WTC11 (cell line): Measurements from ENCODE around the gene TUBA4B. TPM values are rescaled to one million over a fixed set of nuclear protein-coding genes. Genes with fewer than 3 reads are reported as not detected.

Experiments used
- ATAC-seq: fragments of 200-7000 bp; cut with Tn5 transposase; 2 replicates; pipeline ENCODE4 v1.10.0; 2021; ENCODE audit warnings: mild to moderate bottlenecking, moderate library complexity
- CTCF ChIA-PET: fragments of 300-600 bp; sonication (Branson Sonifier 250); formaldehyde crosslinking; loops from one replicate; lab custom pipeline; 2021; ENCODE audit warnings: antibody characterized with exemption; lab: Charles Lee
- POLR2A ChIA-PET: fragments of 350-600 bp; sonication (Branson Sonifier 250); formaldehyde crosslinking; loops from one replicate; lab custom pipeline; 2021; ENCODE audit warnings: antibody characterized with exemption; lab: Charles Lee
- DNase-seq: peaks from one replicate; pipeline ENCODE4 v3.0.0; 2021; ENCODE audit warnings: low spot score
- H3K27ac Mint-ChIP-seq: 2 replicates; pipeline ENCODE4 v1.8.0; 2021; ENCODE audit warnings: mixed read lengths
- H3K27me3 Mint-ChIP-seq: 2 replicates; pipeline ENCODE4 v1.8.0; 2021; ENCODE audit warnings: low read depth, mild to moderate bottlenecking, moderate library complexity, mixed read lengths
- H3K36me3 Mint-ChIP-seq: 2 replicates; pipeline ENCODE4 v1.8.0; 2021; ENCODE audit warnings: mixed read lengths
- H3K4me1 Mint-ChIP-seq: 2 replicates; pipeline ENCODE4 v1.8.0; 2022; ENCODE audit warnings: mixed read lengths
- H3K4me3 Mint-ChIP-seq: 2 replicates; pipeline ENCODE4 v1.8.0; 2021; ENCODE audit warnings: mild to moderate bottlenecking, moderate library complexity, mixed read lengths
- H3K9me3 Mint-ChIP-seq: 2 replicates; pipeline ENCODE4 v1.8.0; 2021; ENCODE audit warnings: mixed read lengths
- AR ChIP-seq: fragments of 250-450 bp; sonication (Bioruptor Pico); IDR thresholded peaks from 2 replicates; pipeline ENCODE4 v1.9.0; 2021; ENCODE audit warnings: mild to moderate bottlenecking
- ARID4B ChIP-seq: sonication (generic); formaldehyde crosslinking; IDR thresholded peaks from 2 replicates; pipeline ENCODE4 v1.8.0; 2023; ENCODE audit warnings: missing genetic modification reagents, mild to moderate bottlenecking, borderline replicate concordance
- CREB1 ChIP-seq: sonication (generic); formaldehyde crosslinking; IDR thresholded peaks from 2 replicates; pipeline ENCODE4 v1.8.0; 2023; ENCODE audit warnings: mild to moderate bottlenecking, missing genetic modification reagents
- CTCF ChIP-seq: fragments of 200-600 bp; IDR thresholded peaks from 2 replicates; pipeline ENCODE4 v1.8.0; 2022; ENCODE audit warnings: antibody characterized with exemption
- EMX1 ChIP-seq: fragments of 250-450 bp; sonication (Bioruptor Pico); IDR thresholded peaks from 2 replicates; pipeline ENCODE4 v1.8.0; 2021; ENCODE audit warnings: mild to moderate bottlenecking
- ETV6 ChIP-seq: sonication (generic); formaldehyde crosslinking; IDR thresholded peaks from 2 replicates; pipeline ENCODE4 v1.8.1; 2022; ENCODE audit warnings: mild to moderate bottlenecking, missing genetic modification reagents
- GTF2I ChIP-seq: fragments of 250-450 bp; sonication (Bioruptor Pico); conservative IDR thresholded peaks from 2 replicates; pipeline ENCODE4 v1.4.0; 2021; ENCODE audit warnings: mild to moderate bottlenecking
- NFYB ChIP-seq: sonication (generic); formaldehyde crosslinking; conservative IDR thresholded peaks from 2 replicates; pipeline ENCODE4 v1.8.0; 2022; ENCODE audit warnings: low read depth, missing genetic modification reagents
- NR3C1 ChIP-seq: sonication (generic); formaldehyde crosslinking; conservative IDR thresholded peaks from 2 replicates; pipeline ENCODE4 v1.8.1; 2023; ENCODE audit warnings: low read depth, mild to moderate bottlenecking, missing genetic modification reagents
- RORB ChIP-seq: fragments of 250-450 bp; sonication (Bioruptor Pico); IDR thresholded peaks from 2 replicates; pipeline ENCODE4 v1.9.0; 2021; ENCODE audit warnings: mild to moderate bottlenecking
- SMAD3 ChIP-seq: sonication (generic); formaldehyde crosslinking; IDR thresholded peaks from 2 replicates; pipeline ENCODE4 v1.8.0; 2022; ENCODE audit warnings: missing genetic modification reagents, mild to moderate bottlenecking, borderline replicate concordance
- TP53 ChIP-seq: sonication (generic); formaldehyde crosslinking; IDR thresholded peaks from 2 replicates; pipeline ENCODE4 v1.8.1; 2023; ENCODE audit warnings: mild to moderate bottlenecking, missing genetic modification reagents
- ZBTB21 ChIP-seq: sonication (generic); formaldehyde crosslinking; IDR thresholded peaks from 2 replicates; pipeline ENCODE4 v1.8.1; 2023; ENCODE audit warnings: mild to moderate bottlenecking, missing genetic modification reagents, borderline replicate concordance
- ZNF317 ChIP-seq: sonication (generic); formaldehyde crosslinking; IDR thresholded peaks from 2 replicates; pipeline ENCODE4 v1.8.1; 2023; ENCODE audit warnings: low read depth, mild to moderate bottlenecking, moderate library complexity, missing genetic modification reagents, borderline replicate concordance
- ZNF423 ChIP-seq: fragments of 250-450 bp; sonication (Bioruptor Pico); IDR thresholded peaks from 2 replicates; pipeline ENCODE4 v2.1.2; 2022; ENCODE audit warnings: mild to moderate bottlenecking, moderate library complexity
- ZNF512 ChIP-seq: sonication (generic); formaldehyde crosslinking; IDR thresholded peaks from 2 replicates; pipeline ENCODE4 v1.8.1; 2022; ENCODE audit warnings: missing genetic modification reagents, borderline replicate concordance
- total RNA-seq: library from RNA; stranded (reverse); gene quantifications from 3 replicates; pipeline ENCODE4 v1.2.3, GENCODE V29; 2021
- TF ChIP-seq, protein P1 (sequence below): sonication (generic); formaldehyde crosslinking; IDR thresholded peaks from 2 replicates; pipeline ENCODE4 v1.8.1; 2022; ENCODE audit warnings: low read depth, missing genetic modification reagents, borderline replicate concordance
- TF ChIP-seq, protein P2 (sequence below): fragments of 250-450 bp; sonication (Bioruptor Pico); IDR thresholded peaks from 2 replicates; pipeline ENCODE4 v1.9.0; 2021; ENCODE audit warnings: mild to moderate bottlenecking, borderline replicate concordance

Gene TUBA4B
- total RNA-seq, 1 experiment from 2014 or later: 0.20 TPM

GRCh38 chr2:219289537-219290361 lies 36.7 kb downstream of the TUBA4B start (continued):
- TF ChIP-seq, protein P1, sequence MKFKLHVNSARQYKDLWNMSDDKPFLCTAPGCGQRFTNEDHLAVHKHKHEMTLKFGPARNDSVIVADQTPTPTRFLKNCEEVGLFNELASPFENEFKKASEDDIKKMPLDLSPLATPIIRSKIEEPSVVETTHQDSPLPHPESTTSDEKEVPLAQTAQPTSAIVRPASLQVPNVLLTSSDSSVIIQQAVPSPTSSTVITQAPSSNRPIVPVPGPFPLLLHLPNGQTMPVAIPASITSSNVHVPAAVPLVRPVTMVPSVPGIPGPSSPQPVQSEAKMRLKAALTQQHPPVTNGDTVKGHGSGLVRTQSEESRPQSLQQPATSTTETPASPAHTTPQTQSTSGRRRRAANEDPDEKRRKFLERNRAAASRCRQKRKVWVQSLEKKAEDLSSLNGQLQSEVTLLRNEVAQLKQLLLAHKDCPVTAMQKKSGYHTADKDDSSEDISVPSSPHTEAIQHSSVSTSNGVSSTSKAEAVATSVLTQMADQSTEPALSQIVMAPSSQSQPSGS (CRISPR knock-in tag): no peak
- TF ChIP-seq CREB1: no peak
- no peak for TF ChIP-seq ZNF512
- TF ChIP-seq NR3C1 (CRISPR knock-in tag): no peak
- no peak for TF ChIP-seq SMAD3
- no peak for TF ChIP-seq ZNF317 (CRISPR knock-in tag)
- TF ChIP-seq RORB (CRISPR knock-in tag): no peak
- TF ChIP-seq TP53: no peak
- TF ChIP-seq AR (CRISPR knock-in tag): no peak
- TF ChIP-seq ZBTB21 (CRISPR knock-in tag): no peak
- TF ChIP-seq EMX1 (CRISPR knock-in tag): no peak
- TF ChIP-seq NFYB (CRISPR knock-in tag): no peak

DNA sequence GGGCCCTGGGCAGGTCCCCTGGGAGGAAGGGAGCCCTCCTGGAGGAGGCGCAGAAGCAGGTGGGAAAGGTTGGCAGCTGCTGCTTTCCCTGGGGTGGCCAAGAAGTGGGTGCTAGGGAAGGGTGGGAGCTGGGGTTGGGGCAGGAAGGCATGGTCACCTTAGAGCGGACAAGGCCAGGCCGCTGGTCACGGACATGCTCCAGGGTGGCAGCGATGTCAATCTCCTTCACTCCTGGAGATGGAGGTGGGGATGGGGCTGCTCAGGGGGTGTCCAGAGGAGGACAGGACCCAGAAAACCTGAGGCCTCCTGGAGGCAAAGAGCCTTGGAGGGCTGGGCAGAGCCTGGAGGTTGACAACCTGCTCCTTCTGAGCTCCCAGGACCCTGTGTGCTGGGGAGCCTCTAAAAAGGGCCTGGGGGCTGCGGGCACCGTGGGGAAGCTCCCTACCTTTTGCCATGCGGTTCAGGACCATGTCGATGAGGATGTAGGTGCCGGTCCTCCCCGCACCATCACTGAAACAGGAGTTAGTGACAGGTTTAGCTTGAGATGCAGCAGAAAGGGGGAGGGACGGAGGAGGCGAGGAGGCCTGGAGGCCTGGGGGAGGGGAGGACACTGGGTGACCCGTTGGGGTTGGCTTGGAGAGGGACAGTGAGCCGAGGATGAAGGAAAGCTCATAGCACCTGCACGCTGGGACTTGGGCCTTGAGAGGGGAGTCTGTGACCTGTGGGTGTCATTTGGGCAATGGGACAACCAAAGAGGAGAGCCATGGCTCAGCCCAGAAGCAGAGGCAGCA lies 37.5 kb downstream of the TUBA4B start:
- POLR2A ChIA-PET: interaction anchor here (1.1 kb wide), 1 partner anchor 73 kb away, joined by 3 read pairs; no protein-coding TSS in a partner anchor
- CTCF ChIA-PET: no interaction called here
- Mint-ChIP-seq H3K27ac (no peak overlapping the region), H3K27me3 (peaks cover 29% of the 10 kb centered on the region), H3K4me3 (no peak overlapping the region), H3K4me1 (peaks cover 22% of the 10 kb centered on the region), H3K36me3 (no peaks in the 10 kb centered on the region), H3K9me3 (peaks cover 2% of the 10 kb centered on the region; the same call in 1 of the 2 replicates)
- DNase-seq (no peak), ATAC-seq (no peak)
- TF ChIP-seq GTF2I (CRISPR knock-in tag) (no peak), ZNF423 (CRISPR knock-in tag) (no peak), CTCF (no peak), ARID4B (CRISPR knock-in tag) (no peak), ETV6 (CRISPR knock-in tag) (no peak)
- TF ChIP-seq, protein P2, sequence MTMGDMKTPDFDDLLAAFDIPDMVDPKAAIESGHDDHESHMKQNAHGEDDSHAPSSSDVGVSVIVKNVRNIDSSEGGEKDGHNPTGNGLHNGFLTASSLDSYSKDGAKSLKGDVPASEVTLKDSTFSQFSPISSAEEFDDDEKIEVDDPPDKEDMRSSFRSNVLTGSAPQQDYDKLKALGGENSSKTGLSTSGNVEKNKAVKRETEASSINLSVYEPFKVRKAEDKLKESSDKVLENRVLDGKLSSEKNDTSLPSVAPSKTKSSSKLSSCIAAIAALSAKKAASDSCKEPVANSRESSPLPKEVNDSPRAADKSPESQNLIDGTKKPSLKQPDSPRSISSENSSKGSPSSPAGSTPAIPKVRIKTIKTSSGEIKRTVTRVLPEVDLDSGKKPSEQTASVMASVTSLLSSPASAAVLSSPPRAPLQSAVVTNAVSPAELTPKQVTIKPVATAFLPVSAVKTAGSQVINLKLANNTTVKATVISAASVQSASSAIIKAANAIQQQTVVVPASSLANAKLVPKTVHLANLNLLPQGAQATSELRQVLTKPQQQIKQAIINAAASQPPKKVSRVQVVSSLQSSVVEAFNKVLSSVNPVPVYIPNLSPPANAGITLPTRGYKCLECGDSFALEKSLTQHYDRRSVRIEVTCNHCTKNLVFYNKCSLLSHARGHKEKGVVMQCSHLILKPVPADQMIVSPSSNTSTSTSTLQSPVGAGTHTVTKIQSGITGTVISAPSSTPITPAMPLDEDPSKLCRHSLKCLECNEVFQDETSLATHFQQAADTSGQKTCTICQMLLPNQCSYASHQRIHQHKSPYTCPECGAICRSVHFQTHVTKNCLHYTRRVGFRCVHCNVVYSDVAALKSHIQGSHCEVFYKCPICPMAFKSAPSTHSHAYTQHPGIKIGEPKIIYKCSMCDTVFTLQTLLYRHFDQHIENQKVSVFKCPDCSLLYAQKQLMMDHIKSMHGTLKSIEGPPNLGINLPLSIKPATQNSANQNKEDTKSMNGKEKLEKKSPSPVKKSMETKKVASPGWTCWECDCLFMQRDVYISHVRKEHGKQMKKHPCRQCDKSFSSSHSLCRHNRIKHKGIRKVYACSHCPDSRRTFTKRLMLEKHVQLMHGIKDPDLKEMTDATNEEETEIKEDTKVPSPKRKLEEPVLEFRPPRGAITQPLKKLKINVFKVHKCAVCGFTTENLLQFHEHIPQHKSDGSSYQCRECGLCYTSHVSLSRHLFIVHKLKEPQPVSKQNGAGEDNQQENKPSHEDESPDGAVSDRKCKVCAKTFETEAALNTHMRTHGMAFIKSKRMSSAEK (CRISPR knock-in tag): no peak
